HepG2 (cell line): ENCODE measurements around the gene CAVIN3. TPM values are rescaled to one million over a fixed set of nuclear protein-coding genes. Genes with fewer than 3 reads are reported as not detected.

ENCODE experiments used
- ATAC-seq: fragments of 200-7000 bp; cut with Tn5 transposase; 3 replicates; pipeline ENCODE4 v1.9.1; 2020; ENCODE audit warnings: mild to moderate bottlenecking, moderate library complexity
- BruUV-seq: library from RNA; stranded (reverse); fragments of 400-500 nt; replicated peaks from 2 replicates; lab custom pipeline; 2021; lab: Mats Ljungman, UMichigan
- CTCF ChIA-PET: fragments of 300-600 bp; formaldehyde crosslinking; extraction: SDS; loops from one replicate; lab custom pipeline; 2021; ENCODE audit warnings: low total read pairs, inconsistent platforms, low intra/inter-chr PET ratio; lab: Yijun Ruan, JAX
- POLR2A ChIA-PET: fragments of 350-600 bp; sonication (Branson Sonifier 250); formaldehyde crosslinking; loops from one replicate; lab custom pipeline; 2020; ENCODE audit warnings: antibody characterized with exemption, inconsistent platforms; lab: Yijun Ruan, JAX
- DNase-seq: peaks from one replicate; pipeline ENCODE4 v3.0.0-alpha.2; 2015; ENCODE audit warnings: low spot score
- FAIRE-seq: peaks from 3 replicates; lab custom pipeline; 2011; peaks lifted over from hg19 to GRCh38; lab: Jason Lieb, UNC
- H2AFZ ChIP-seq: one replicate; pipeline ENCODE4 v1.6.1; 2011; ENCODE audit warnings: low read length, inconsistent platforms
- H3K27ac ChIP-seq: fragments of 300-600 bp; 3 replicates; pipeline ENCODE4 v1.8.0; 2011; ENCODE audit warnings: mixed run types, mild to moderate bottlenecking, mixed read lengths, low read length, inconsistent platforms; ENCODE audit not compliant: insufficient read depth; ENCODE audit errors: extremely low read length
- H3K27me3 ChIP-seq, 2 experiments: fragments of 200-600 bp in 1 of 2; 2 replicates in 1 of 2; 3 replicates in 1 of 2; pipeline versions ENCODE4 v1.6.0 to v1.8.0; 2011; ENCODE audit warnings: low read length in 2 of 2, mild to moderate bottlenecking in 2 of 2, moderate library complexity in 2 of 2, inconsistent platforms in 1 of 2; ENCODE audit not compliant: insufficient read depth in 2 of 2, control insufficient read depth in 1 of 2
- H3K36me3 ChIP-seq, 2 experiments: fragments of 200-600 bp in 1 of 2; replicated peaks in 1 of 2; 2 replicates in 1 of 2; 3 replicates in 1 of 2; pipeline versions ENCODE4 v1.5.1 to v1.8.0; 2011; ENCODE audit warnings: low read length in 2 of 2, inconsistent platforms in 1 of 2; ENCODE audit not compliant: insufficient read depth in 2 of 2, control insufficient read depth in 1 of 2
- H3K4me1 ChIP-seq: 2 replicates; pipeline ENCODE4 v1.5.1; 2012; ENCODE audit warnings: low read length, inconsistent platforms; ENCODE audit not compliant: insufficient read depth
- H3K4me2 ChIP-seq: 2 replicates; pipeline ENCODE4 v1.6.0; 2011; ENCODE audit warnings: low read depth, low read length, inconsistent platforms
- H3K4me3 ChIP-seq, 3 experiments: fragments of 200-600 bp in 1 of 3; sonication (generic), shearing (Covaris generic) in 1 of 3; replicated peaks in 1 of 3; 2 replicates each; pipeline ENCODE4 v1.5.1; 2011 to 2016; ENCODE audit warnings: low read length in 3 of 3, inconsistent platforms in 2 of 3, low read depth in 2 of 3, mild to moderate bottlenecking in 2 of 3, control low read depth in 1 of 3, mixed read lengths in 1 of 3; ENCODE audit not compliant: insufficient read depth in 1 of 3
- H3K79me2 ChIP-seq: one replicate; pipeline ENCODE4 v1.6.1; 2011; ENCODE audit warnings: low read length, inconsistent platforms; ENCODE audit not compliant: insufficient read depth
- H3K9ac ChIP-seq: 2 replicates; pipeline ENCODE4 v1.6.0; 2011; ENCODE audit warnings: mild to moderate bottlenecking, low read depth, low read length, inconsistent platforms; ENCODE audit not compliant: insufficient read depth
- H3K9me3 ChIP-seq: 2 replicates; pipeline ENCODE4 v1.5.1; 2012; ENCODE audit warnings: mild to moderate bottlenecking, low read length
- H4K20me1 ChIP-seq: 2 replicates; pipeline ENCODE4 v1.6.0; 2011; ENCODE audit warnings: inconsistent platforms, mild to moderate bottlenecking, low read length, moderate library complexity; ENCODE audit not compliant: insufficient read depth
- ADNP ChIP-seq: sonication (generic); formaldehyde crosslinking; IDR thresholded peaks from 2 replicates; pipeline ENCODE4 v1.4.0; 2020; ENCODE audit warnings: missing genetic modification reagents
- ARNTL ChIP-seq: sonication (generic); formaldehyde crosslinking; IDR thresholded peaks from 2 replicates; pipeline ENCODE4 v1.4.0; 2020; ENCODE audit warnings: mild to moderate bottlenecking, missing genetic modification reagents
- CHCHD3 ChIP-seq: sonication (generic); formaldehyde crosslinking; IDR thresholded peaks from 2 replicates; pipeline ENCODE4 v1.8.0; 2022; ENCODE audit warnings: mild to moderate bottlenecking, missing genetic modification reagents, moderate library complexity
- FOXC1 ChIP-seq: sonication (generic); formaldehyde crosslinking; IDR thresholded peaks from 2 replicates; pipeline ENCODE4 v1.8.0; 2022; ENCODE audit warnings: mild to moderate bottlenecking, missing genetic modification reagents, borderline replicate concordance
- KDM5B ChIP-seq: sonication (generic); formaldehyde crosslinking; IDR thresholded peaks from 2 replicates; pipeline ENCODE4 v1.4.0; 2020; ENCODE audit warnings: missing genetic modification reagents, mild to moderate bottlenecking, borderline replicate concordance
- MEIS1 ChIP-seq: sonication (generic); formaldehyde crosslinking; IDR thresholded peaks from 2 replicates; pipeline ENCODE4 v1.9.0; 2021; ENCODE audit warnings: mild to moderate bottlenecking, missing genetic modification reagents, moderate library complexity, borderline replicate concordance
- NCOA1 ChIP-seq: sonication (generic); formaldehyde crosslinking; IDR thresholded peaks from 2 replicates; pipeline ENCODE4 v1.9.0; 2021; ENCODE audit warnings: missing genetic modification reagents
- RELA ChIP-seq: sonication (generic); formaldehyde crosslinking; IDR thresholded peaks from 2 replicates; pipeline ENCODE4 v1.4.0; 2020; ENCODE audit warnings: missing genetic modification reagents
- SOX13 ChIP-seq, 3 experiments: fragments of 450-650 bp in 1 of 3; sonication (generic) in 1 of 3; formaldehyde crosslinking in 1 of 3; IDR thresholded peaks in 2 of 3; conservative IDR thresholded peaks in 1 of 3; 2 replicates each; pipeline versions ENCODE4 v1.5.0 to v1.6.1; 2016 to 2020; ENCODE audit warnings: antibody characterized with exemption in 1 of 3, mild to moderate bottlenecking in 1 of 3, missing compliant biosample characterization in 1 of 3, missing genetic modification reagents in 1 of 3, moderate library complexity in 1 of 3
- ZNF768 ChIP-seq: sonication (generic); formaldehyde crosslinking; IDR thresholded peaks from 2 replicates; pipeline ENCODE4 v1.4.0; 2020; ENCODE audit warnings: missing genetic modification reagents
- ZNF850 ChIP-seq: sonication (generic); formaldehyde crosslinking; conservative IDR thresholded peaks from 2 replicates; pipeline ENCODE4 v1.9.0; 2021; ENCODE audit warnings: mild to moderate bottlenecking, missing genetic modification reagents
- in situ Hi-C: cut with HindIII; loops from 2 replicates; pipeline ENCODE4 v1.10.0; 2017; ENCODE audit warnings: low pct_unique_long_range_greater_than_20kb; ENCODE audit not compliant: extremely low pct_ligation_motif_present
- intact Hi-C: fragments of 100-400 bp; cut with micrococcal nuclease; formaldehyde crosslinking; loops from one replicate; pipeline ENCODE4 v1.10.0; 2022; ENCODE audit not compliant: unreplicated experiment
- polyA plus RNA-seq, 8 experiments: library from polyadenylated mRNA; depleted of rRNA in 3 of 8; stranded (reverse) in 7 of 8; unstranded in 1 of 8; fragments of >200 nt; fragmentation: Illumina TruSeq in 4 of 8; extraction: Trizol in 4 of 8; gene quantifications; 2 replicates each; pipeline versions ENCODE4 v1.2.1 to v1.2.3, GENCODE V29; 2011 to 2016; ENCODE audit warnings: low read depth in 4 of 8, missing spikeins in 1 of 8, mixed read lengths in 1 of 8; ENCODE audit not compliant: insufficient read depth in 1 of 8
- total RNA-seq, 5 experiments: library from RNA; depleted of rRNA; stranded (reverse); fragments of >200 nt; fragmentation: Illumina TruSeq; extraction: Trizol; gene quantifications; 2 replicates each; pipeline ENCODE4 v1.2.3, GENCODE V29; 2016; ENCODE audit warnings: low read depth in 1 of 5
- TF ChIP-seq, protein P1 (sequence below): sonication (generic); formaldehyde crosslinking; IDR thresholded peaks from 2 replicates; pipeline ENCODE4 v1.9.0; 2021; ENCODE audit warnings: missing genetic modification reagents, borderline replicate concordance
- TF ChIP-seq, protein P2 (sequence below): sonication (generic); formaldehyde crosslinking; IDR thresholded peaks from 2 replicates; pipeline ENCODE4 v1.5.1; 2020; ENCODE audit warnings: mild to moderate bottlenecking, missing genetic modification reagents, borderline replicate concordance
- TF ChIP-seq, protein P3 (sequence below): sonication (generic); formaldehyde crosslinking; IDR thresholded peaks from 2 replicates; pipeline ENCODE4 v1.4.0; 2020; ENCODE audit warnings: low read depth, mild to moderate bottlenecking, missing genetic modification reagents
- TF ChIP-seq, protein P4 (sequence below): IDR thresholded peaks from 2 replicates; pipeline ENCODE4 v1.6.1; 2016

Gene CAVIN3
- total and polyA plus RNA-seq, 2 of the 13 experiments (the other 11 are each of a cell fraction or from before 2014, with no cell fraction given) = not detected

DNA sequence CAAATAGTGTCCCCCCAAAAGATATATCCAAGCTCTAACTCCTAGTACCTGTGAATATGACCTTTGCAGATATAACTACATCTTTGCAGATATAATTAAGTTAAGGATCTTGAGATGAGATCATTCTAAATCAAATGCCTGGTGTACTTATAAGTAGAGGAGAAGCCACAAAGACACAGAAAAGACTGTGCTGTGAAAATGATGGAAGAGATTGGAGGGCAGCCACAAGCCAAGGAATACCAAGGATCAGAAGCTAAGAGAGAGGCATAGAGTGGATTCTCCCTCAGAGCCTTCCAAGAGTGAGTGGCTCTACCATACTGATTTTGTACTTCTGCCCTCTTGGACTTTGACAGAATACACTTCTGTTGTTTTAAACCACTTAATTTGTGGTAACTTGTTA lies 7.5 kb upstream of the CAVIN3 start:
- peaks cover 0 to 12% of the 10 kb centered on the region in 2 experiments; a peak in 3 of 5 replicates for H3K27me3 ChIP-seq
- in situ Hi-C loops (no loop called here), intact Hi-C loops (no loop called here)
- no peak for TF ChIP-seq ADNP (CRISPR knock-in tag)
- no peak for TF ChIP-seq ZNF768 (CRISPR knock-in tag)
- TF ChIP-seq KDM5B (CRISPR knock-in tag) = no peak
- TF ChIP-seq, protein P1, sequence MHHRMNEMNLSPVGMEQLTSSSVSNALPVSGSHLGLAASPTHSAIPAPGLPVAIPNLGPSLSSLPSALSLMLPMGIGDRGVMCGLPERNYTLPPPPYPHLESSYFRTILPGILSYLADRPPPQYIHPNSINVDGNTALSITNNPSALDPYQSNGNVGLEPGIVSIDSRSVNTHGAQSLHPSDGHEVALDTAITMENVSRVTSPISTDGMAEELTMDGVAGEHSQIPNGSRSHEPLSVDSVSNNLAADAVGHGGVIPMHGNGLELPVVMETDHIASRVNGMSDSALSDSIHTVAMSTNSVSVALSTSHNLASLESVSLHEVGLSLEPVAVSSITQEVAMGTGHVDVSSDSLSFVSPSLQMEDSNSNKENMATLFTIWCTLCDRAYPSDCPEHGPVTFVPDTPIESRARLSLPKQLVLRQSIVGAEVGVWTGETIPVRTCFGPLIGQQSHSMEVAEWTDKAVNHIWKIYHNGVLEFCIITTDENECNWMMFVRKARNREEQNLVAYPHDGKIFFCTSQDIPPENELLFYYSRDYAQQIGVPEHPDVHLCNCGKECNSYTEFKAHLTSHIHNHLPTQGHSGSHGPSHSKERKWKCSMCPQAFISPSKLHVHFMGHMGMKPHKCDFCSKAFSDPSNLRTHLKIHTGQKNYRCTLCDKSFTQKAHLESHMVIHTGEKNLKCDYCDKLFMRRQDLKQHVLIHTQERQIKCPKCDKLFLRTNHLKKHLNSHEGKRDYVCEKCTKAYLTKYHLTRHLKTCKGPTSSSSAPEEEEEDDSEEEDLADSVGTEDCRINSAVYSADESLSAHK (CRISPR knock-in tag) = no peak
- TF ChIP-seq ZNF850 (CRISPR knock-in tag) = no peak
- no peak for TF ChIP-seq FOXC1 (CRISPR knock-in tag)
- no peak for TF ChIP-seq CHCHD3 (CRISPR knock-in tag)
- TF ChIP-seq, protein P2, sequence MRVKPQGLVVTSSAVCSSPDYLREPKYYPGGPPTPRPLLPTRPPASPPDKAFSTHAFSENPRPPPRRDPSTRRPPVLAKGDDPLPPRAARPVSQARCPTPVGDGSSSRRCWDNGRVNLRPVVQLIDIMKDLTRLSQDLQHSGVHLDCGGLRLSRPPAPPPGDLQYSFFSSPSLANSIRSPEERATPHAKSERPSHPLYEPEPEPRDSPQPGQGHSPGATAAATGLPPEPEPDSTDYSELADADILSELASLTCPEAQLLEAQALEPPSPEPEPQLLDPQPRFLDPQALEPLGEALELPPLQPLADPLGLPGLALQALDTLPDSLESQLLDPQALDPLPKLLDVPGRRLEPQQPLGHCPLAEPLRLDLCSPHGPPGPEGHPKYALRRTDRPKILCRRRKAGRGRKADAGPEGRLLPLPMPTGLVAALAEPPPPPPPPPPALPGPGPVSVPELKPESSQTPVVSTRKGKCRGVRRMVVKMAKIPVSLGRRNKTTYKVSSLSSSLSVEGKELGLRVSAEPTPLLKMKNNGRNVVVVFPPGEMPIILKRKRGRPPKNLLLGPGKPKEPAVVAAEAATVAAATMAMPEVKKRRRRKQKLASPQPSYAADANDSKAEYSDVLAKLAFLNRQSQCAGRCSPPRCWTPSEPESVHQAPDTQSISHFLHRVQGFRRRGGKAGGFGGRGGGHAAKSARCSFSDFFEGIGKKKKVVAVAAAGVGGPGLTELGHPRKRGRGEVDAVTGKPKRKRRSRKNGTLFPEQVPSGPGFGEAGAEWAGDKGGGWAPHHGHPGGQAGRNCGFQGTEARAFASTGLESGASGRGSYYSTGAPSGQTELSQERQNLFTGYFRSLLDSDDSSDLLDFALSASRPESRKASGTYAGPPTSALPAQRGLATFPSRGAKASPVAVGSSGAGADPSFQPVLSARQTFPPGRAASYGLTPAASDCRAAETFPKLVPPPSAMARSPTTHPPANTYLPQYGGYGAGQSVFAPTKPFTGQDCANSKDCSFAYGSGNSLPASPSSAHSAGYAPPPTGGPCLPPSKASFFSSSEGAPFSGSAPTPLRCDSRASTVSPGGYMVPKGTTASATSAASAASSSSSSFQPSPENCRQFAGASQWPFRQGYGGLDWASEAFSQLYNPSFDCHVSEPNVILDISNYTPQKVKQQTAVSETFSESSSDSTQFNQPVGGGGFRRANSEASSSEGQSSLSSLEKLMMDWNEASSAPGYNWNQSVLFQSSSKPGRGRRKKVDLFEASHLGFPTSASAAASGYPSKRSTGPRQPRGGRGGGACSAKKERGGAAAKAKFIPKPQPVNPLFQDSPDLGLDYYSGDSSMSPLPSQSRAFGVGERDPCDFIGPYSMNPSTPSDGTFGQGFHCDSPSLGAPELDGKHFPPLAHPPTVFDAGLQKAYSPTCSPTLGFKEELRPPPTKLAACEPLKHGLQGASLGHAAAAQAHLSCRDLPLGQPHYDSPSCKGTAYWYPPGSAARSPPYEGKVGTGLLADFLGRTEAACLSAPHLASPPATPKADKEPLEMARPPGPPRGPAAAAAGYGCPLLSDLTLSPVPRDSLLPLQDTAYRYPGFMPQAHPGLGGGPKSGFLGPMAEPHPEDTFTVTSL (CRISPR knock-in tag) = no peak
- TF ChIP-seq, protein P3, sequence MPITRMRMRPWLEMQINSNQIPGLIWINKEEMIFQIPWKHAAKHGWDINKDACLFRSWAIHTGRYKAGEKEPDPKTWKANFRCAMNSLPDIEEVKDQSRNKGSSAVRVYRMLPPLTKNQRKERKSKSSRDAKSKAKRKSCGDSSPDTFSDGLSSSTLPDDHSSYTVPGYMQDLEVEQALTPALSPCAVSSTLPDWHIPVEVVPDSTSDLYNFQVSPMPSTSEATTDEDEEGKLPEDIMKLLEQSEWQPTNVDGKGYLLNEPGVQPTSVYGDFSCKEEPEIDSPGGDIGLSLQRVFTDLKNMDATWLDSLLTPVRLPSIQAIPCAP (CRISPR knock-in tag) = no peak
- TF ChIP-seq, protein P4, sequence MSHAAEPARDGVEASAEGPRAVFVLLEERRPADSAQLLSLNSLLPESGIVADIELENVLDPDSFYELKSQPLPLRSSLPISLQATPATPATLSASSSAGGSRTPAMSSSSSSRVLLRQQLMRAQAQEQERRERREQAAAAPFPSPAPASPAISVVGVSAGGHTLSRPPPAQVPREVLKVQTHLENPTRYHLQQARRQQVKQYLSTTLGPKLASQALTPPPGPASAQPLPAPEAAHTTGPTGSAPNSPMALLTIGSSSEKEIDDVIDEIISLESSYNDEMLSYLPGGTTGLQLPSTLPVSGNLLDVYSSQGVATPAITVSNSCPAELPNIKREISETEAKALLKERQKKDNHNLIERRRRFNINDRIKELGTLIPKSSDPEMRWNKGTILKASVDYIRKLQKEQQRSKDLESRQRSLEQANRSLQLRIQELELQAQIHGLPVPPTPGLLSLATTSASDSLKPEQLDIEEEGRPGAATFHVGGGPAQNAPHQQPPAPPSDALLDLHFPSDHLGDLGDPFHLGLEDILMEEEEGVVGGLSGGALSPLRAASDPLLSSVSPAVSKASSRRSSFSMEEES (CRISPR knock-in tag) = no peak
- TF ChIP-seq SOX13 (IDR thresholded peaks at IDR 0.05) = no peak
- TF ChIP-seq SOX13 (CRISPR knock-in tag; conservative IDR thresholded peaks at IDR 0.05 in 1 of 2, IDR thresholded peaks at IDR 0.05 in 1 of 2) = no peak
- TF ChIP-seq NCOA1 (CRISPR knock-in tag) = no peak
- no peak for TF ChIP-seq ARNTL (CRISPR knock-in tag)
- TF ChIP-seq MEIS1 = no peak
- no peak for TF ChIP-seq RELA (CRISPR knock-in tag)

More for the DNA sequence above, 7.5 kb upstream of the CAVIN3 start:
- Histone ChIP-seq H3K9ac (no peak overlapping the region), H3K36me3 (no peaks in the 10 kb centered on the region), H2AFZ (no peak overlapping the region), H3K4me2 (no peak overlapping the region), H3K27ac (no peak overlapping the region), H3K4me1 (no peaks in the 10 kb centered on the region), H3K9me3 (no peaks in the 10 kb centered on the region), H3K4me3 (no peak overlapping the region), H3K79me2 (no peaks in the 10 kb centered on the region), H4K20me1 (no peaks in the 10 kb centered on the region)
- ChIA-PET POLR2A (no interaction called here), CTCF (no interaction called here)
- BruUV-seq = no TSS peak
- DNase-seq (no peak), FAIRE-seq (no peak), ATAC-seq (no peak)
